Body of pancreas (tissue), 4 donors: ENCODE results near the gene SBK3.

Experiments used
- CTCF ChIP-seq, 7 experiments: fragments of 450-650 bp in 4 of 7; fragments of 200-600 bp in 3 of 7; sonication (generic) in 3 of 7; IDR thresholded peaks; one replicate each; pipeline ENCODE4 v1.5.1; 2016 to 2019; ENCODE audit warnings: antibody characterized with exemption in 7 of 7
- POLR2A ChIP-seq, 3 donors: fragments of 450-650 bp; IDR thresholded peaks; one replicate each; pipeline ENCODE4 v1.6.1; 2016; ENCODE audit warnings: antibody characterized with exemption in 3 of 3, mild to moderate bottlenecking in 2 of 3

- TF ChIP-seq POLR2A (IDR thresholded peaks at IDR 0.05) = no peak
- TF ChIP-seq CTCF (IDR thresholded peaks at IDR 0.05) = no peak
Observed at GRCh38 chr19:55492362-55492944, 52.9 kb downstream of the SBK3 start.
